GM21717 (cell line): ENCODE measurements around the gene SPG7.

Experiments
- ATAC-seq: cut with Tn5 transposase; IDR thresholded peaks from one replicate; pipeline ENCODE4 v1.9.1; 2021; ENCODE audit warnings: mild to moderate bottlenecking, moderate library complexity; ENCODE audit not compliant: unreplicated experiment

Gene SPG7

GRCh38 chr16:89510526-89510925 is 2.3 kb downstream of the SPG7 start:
- no peak for ATAC-seq

DNA sequence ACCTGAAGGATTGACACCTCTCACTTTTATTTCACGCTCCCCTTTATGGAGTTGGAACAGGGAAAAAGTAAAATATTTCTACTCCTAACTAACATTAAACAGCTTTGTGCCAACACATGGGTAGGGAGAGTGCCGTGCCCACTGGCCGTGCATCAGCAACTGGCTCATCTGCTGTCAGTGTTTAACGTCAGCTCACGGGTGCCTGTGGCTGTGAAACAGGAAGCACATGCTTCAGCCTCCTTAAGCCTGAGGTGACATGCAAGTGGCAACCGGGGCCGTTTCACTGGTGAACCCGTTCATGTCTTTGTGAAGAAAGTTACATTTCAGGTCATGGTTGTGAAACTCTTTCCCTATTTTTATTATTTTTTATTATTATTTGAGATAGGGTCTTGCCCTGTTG is 3.2 kb downstream of the SPG7 start:
- ATAC-seq = no peak

GRCh38 chr16:89512453-89512852 is 4.2 kb downstream of the SPG7 start:
- ATAC-seq = no peak

DNA sequence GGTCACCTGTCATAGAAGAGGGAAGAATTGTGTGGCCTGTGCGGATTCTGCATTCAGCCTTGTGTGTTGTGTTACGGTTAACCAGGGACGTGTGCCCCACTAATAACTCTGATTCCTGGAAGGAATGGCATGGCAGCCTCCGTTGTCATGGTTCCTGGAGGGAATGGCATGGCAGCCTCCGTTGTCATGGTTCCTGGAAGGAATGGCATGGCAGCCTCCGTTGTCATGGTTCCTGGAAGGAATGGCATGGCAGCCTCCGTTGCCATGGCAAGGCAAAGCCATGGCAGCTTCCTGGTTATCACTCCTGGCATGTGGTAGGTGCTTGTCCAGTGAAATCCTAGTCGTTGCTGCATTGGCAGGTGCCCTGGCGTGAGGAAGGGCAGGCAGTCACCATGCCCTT is 8.9 kb downstream of the SPG7 start:
- no peak for ATAC-seq

DNA sequence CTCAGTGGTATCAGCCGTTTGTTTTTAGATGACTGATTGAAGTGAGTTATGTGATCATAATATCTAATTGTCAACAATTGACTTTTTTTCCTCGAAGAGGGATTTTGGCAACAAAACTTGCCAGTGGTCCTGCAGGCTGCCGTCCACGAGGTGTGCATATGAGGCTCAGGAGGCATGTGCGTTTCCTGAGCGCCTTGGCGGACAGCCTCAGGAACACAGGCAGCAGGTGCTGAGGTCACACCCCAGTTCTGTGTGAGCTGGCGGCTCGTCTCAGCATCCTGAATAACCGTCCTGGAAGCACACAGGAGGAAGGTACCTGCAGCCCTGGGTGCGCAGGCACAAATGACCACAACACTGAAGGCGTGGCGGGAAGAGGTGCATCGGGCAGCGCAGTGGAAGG is 11.7 kb downstream of the SPG7 start:
- ATAC-seq = no peak

DNA sequence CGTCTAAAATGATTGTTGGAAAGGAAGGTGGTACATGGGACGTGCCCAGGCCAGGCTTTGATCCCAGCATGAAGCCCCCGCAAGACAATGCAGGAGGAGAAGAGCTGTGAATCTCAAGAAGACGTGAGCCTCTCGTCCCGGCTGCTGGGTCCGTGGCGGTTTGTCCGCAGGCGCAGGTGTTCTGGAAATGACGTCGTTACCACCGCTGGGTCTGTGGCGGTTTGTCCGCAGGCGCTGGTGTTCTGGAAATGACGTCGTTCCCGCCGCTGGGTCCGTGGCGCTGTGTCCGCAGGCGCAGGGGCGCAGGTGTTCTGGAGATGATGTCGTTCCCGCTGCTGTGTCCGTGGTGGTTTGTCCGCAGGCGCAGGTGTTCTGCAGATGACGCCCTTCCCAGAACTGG is 14.1 kb downstream of the SPG7 start:
- no peak for ATAC-seq

DNA sequence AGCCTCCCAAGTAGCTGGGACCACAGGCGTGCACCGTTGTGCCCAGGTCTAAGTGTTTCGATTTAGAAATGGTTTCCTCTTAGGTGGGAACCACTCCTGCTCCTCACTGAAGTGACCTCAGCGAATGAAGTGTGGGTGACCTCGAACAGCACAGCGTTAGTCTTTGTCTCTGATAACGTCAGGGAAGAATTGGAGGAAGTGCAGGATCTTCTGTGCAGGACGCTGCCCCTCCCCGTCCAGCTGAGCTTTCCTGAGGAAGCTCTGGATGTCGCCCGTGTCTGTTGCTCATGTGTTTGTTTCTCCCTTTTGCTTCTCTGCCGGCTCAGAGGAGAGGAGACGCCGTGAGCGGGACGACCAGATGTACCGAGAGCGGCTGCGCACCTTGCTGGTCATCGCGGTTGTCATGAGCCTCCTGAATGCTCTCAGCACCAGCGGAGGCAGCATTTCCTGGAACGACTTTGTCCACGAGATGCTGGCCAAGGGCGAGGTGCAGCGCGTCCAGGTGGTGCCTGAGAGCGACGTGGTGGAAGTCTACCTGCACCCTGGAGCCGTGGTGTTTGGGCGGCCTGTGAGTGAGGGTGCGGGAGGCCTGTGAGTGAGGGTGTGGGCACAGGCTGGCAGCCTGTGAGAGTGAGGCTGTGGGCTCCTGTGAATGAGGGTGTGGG is 15.6 kb downstream of the SPG7 start:
- ATAC-seq = no peak

DNA sequence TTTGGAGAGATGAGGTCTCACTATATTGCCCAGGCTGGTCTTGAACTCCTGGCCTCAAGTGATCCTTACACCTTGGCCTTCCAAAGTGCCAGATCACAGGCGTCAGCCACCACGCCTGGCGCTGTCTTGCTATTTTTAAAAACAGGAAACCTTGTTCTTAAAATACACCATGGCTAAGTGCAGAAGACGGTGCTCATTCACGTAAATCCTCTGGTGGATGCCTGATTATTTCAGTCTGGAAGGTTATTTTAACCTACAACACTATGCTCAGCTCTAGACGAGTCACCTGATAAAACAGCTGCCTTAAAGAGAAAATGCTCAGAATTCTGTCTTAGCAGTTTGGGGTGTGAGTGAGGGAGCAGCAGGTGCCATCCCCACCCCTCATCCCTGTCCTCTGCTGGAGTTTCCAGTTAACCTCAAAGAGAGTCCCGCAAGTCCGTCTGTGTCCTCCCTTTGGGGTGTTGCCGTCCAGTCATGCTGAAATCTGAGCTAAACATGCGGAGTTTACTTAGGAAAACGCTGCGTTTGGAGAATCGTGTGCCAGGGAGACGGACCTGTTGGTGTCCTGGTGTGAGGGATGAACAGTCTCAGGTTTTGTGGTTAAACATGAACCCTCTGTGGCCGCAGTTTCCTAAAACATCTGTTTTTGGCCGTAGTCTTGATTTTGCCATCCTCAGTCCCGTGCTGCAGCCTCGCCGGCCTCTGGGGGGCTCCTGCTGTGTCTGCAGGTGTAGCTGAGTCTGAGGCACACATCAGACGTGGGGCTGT is 17.1 kb downstream of the SPG7 start:
- no peak for ATAC-seq

GRCh38 chr16:89529097-89529496 is 20.9 kb downstream of the SPG7 start:
- no peak for ATAC-seq

- no peak for ATAC-seq
Observed at GRCh38 chr16:89530401-89531381, 22.5 kb downstream of the SPG7 start.

DNA sequence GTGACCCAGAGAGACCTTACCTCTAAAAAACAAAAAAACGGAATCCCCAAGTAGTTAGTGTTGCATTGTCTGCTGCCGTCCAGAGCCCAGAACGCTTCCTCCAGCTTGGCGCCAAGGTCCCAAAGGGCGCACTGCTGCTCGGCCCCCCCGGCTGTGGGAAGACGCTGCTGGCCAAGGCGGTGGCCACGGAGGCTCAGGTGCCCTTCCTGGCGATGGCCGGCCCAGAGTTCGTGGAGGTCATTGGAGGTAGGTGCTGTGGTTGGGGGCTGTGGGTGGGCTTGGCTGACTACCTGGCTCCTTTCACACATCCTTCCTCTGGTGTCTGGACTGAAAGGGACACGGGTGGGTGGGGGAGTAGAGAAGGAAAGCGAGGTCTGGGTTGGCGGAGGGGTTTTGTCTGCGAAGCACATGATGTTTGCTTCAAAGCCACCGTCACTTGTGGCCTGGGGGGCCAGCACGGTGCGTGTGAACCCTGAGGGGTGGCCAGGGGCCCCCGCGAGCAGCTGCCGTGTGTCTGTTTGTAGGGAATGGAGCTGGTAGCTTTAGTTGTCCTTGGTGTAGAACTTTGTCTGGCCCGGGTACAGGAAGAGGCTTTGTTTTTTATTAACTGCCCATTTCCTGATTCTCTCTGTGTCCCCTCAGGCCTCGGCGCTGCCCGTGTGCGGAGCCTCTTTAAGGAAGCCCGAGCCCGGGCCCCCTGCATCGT is 23.8 kb downstream of the SPG7 start:
- ATAC-seq = no peak

GRCh38 chr16:89534252-89534756 is 26.1 kb downstream of the SPG7 start:
- no peak for ATAC-seq

GRCh38 chr16:89536371-89536770 is 28.2 kb downstream of the SPG7 start:
- no peak for ATAC-seq

- no peak for ATAC-seq
Observed at GRCh38 chr16:89536886-89537548, 28.8 kb downstream of the SPG7 start.

DNA sequence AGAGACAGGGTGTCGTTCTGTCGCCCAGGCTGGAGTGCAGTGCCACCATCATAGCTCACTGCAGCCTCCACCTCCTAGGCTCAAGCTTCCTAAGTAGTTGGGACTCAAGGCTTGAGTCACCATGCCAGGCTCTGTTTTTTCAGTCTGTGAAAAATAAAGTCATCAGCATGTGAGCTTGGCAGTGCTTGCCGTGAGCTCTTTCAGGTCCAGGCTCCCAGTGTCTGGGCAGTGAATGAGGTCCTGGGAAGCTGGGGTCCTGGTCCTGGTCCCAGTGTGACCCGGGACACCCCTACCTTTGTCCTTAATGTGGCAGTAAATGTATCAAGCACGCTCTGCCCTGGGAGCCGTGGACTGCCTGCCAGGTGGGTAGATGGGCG is 29.3 kb downstream of the SPG7 start:
- no peak for ATAC-seq

GRCh38 chr16:89538286-89538685 is 30.1 kb downstream of the SPG7 start:
- no peak for ATAC-seq

GRCh38 chr16:89540557-89540956 is 32.4 kb downstream of the SPG7 start:
- no peak for ATAC-seq

GRCh38 chr16:89541792-89542191 is 33.6 kb downstream of the SPG7 start:
- no peak for ATAC-seq

GRCh38 chr16:89544113-89544512 is 35.9 kb downstream of the SPG7 start:
- ATAC-seq = no peak

- no peak for ATAC-seq
Observed at GRCh38 chr16:89544713-89545043, 36.5 kb downstream of the SPG7 start.
